ENCODE measurements around the gene DEDD. TPM values are rescaled to one million over a fixed set of nuclear protein-coding genes. Genes with fewer than 3 reads are reported as not detected.
A peak's percentile ranks its signal among the peaks of the same experiment; 100 is the strongest.

DEDD gene
- polyA plus RNA-seq, 1 of the 3 experiments (the other 2 are of a cell fraction), result 45.0 TPM

DNA sequence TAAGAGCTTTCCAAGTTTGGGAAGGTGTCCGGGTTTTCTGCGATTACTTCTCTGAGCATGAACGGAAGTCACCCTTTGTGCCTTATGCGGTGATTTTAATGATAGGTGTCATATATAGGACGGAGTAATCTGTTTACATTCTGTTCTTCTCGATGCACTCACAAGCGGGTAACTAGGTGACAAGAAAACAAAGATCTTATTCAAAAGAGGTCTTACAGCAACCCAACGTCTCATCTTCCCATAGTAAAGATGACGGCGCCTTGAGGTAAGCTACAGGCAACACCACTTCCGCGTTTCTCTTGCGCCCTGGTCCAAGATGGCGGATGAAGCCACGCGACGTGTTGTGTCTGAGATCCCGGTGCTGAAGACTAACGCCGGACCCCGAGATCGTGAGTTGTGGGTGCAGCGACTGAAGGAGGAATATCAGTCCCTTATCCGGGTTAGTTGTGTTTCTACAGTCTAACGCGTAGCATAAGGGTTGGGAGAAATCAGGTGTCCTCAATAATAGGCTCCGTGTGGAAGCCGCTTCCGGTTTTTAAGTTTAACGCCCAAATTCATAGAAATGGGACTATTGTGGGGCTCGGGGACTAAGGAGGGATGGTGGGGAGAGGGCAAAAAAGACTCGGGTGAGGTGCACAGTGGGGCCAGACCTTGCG, 21.3 kb upstream of the DEDD start, which contains the start of gene UFC1 (continued):
- TF ChIP-seq, protein P1, sequence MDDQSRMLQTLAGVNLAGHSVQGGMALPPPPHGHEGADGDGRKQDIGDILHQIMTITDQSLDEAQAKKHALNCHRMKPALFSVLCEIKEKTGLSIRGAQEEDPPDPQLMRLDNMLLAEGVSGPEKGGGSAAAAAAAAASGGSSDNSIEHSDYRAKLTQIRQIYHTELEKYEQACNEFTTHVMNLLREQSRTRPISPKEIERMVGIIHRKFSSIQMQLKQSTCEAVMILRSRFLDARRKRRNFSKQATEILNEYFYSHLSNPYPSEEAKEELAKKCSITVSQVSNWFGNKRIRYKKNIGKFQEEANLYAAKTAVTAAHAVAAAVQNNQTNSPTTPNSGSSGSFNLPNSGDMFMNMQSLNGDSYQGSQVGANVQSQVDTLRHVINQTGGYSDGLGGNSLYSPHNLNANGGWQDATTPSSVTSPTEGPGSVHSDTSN (IDR thresholded peaks at IDR 0.05), result peak; percentile 15; the same call in 1 of the 2 replicates
- peak; percentile 31; the same call in 1 of the 2 replicates for TF ChIP-seq NRF1 (IDR thresholded peaks at IDR 0.05; ENCODE audit: low read depth, low read length)
- TF ChIP-seq CHD2 (IDR thresholded peaks at IDR 0.05; ENCODE audit: low read length, partially characterized antibody), result no peak
- TF ChIP-seq MXI1 (IDR thresholded peaks at IDR 0.05; ENCODE audit: low read depth, low read length), result peak; percentile 84
- no peak for TF ChIP-seq FOSL2 (IDR thresholded peaks at IDR 0.05; ENCODE audit: borderline replicate concordance, low read depth)
- no peak for TF ChIP-seq MEF2A (IDR thresholded peaks at IDR 0.05; ENCODE audit: borderline replicate concordance, low read depth)
- TF ChIP-seq SMC3 (IDR thresholded peaks at IDR 0.05; ENCODE audit: low read depth, low read length), result no peak
- TF ChIP-seq JUND (IDR thresholded peaks at IDR 0.05), result no peak
- TF ChIP-seq FOXJ3 (CRISPR knock-in tag; IDR thresholded peaks at IDR 0.05), result no peak
- peak; percentile 90 for TF ChIP-seq TAF1 (IDR thresholded peaks at IDR 0.05; ENCODE audit: borderline replicate concordance, low read depth, low read length)
- TF ChIP-seq EP300 (IDR thresholded peaks at IDR 0.05; ENCODE audit: borderline replicate concordance in 1 of 2, low read depth in 1 of 2, low read length in 1 of 2), result 0 out of 4 replicates have a peak, but pooled peaks of 1 of the 2 experiments have one; percentile 9
- TF ChIP-seq RFX5 (IDR thresholded peaks at IDR 0.05; ENCODE audit: low read length), result no peak
- no peak for TF ChIP-seq NFIC (IDR thresholded peaks at IDR 0.05; ENCODE audit: borderline replicate concordance)
- no peak for TF ChIP-seq TCF12 (IDR thresholded peaks at IDR 0.05)
- TF ChIP-seq, protein P2, sequence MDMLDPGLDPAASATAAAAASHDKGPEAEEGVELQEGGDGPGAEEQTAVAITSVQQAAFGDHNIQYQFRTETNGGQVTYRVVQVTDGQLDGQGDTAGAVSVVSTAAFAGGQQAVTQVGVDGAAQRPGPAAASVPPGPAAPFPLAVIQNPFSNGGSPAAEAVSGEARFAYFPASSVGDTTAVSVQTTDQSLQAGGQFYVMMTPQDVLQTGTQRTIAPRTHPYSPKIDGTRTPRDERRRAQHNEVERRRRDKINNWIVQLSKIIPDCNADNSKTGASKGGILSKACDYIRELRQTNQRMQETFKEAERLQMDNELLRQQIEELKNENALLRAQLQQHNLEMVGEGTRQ (IDR thresholded peaks at IDR 0.05; ENCODE audit: borderline replicate concordance, low read depth, low read length), result no peak
- TF ChIP-seq RAD21 (IDR thresholded peaks at IDR 0.05; ENCODE audit: low read length), result no peak
- no peak for TF ChIP-seq FOXM1 (IDR thresholded peaks at IDR 0.05; ENCODE audit: low read depth)
- TF ChIP-seq SIN3A (IDR thresholded peaks at IDR 0.05; ENCODE audit: borderline replicate concordance, low read depth, low read length), result peak; percentile 84; the same call in 1 of the 2 replicates
- TF ChIP-seq GABPA (IDR thresholded peaks at IDR 0.05; ENCODE audit: low read depth), result peak; percentile 89
- TF ChIP-seq RCOR1 (IDR thresholded peaks at IDR 0.05; ENCODE audit: low read length), result no peak
- TF ChIP-seq GATA2 (CRISPR knock-in tag; IDR thresholded peaks at IDR 0.05), result no peak
- no peak for TF ChIP-seq RXRA (IDR thresholded peaks at IDR 0.05; ENCODE audit: borderline replicate concordance, low read depth)
- TF ChIP-seq YY1 (IDR thresholded peaks at IDR 0.05; ENCODE audit: low read depth), result peak; percentile 100
- peak; percentile 66; the same call in 1 of the 2 replicates for TF ChIP-seq POLR2AphosphoS5 (IDR thresholded peaks at IDR 0.05; ENCODE audit: low read depth, low read length)
- TF ChIP-seq, protein P3, sequence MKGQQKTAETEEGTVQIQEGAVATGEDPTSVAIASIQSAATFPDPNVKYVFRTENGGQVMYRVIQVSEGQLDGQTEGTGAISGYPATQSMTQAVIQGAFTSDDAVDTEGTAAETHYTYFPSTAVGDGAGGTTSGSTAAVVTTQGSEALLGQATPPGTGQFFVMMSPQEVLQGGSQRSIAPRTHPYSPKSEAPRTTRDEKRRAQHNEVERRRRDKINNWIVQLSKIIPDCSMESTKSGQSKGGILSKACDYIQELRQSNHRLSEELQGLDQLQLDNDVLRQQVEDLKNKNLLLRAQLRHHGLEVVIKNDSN (IDR thresholded peaks at IDR 0.05; ENCODE audit: borderline replicate concordance, low read depth), result peak; percentile 24; the same call in 1 of the 2 replicates
- TF ChIP-seq EZH2phosphoT487 (IDR thresholded peaks at IDR 0.05; ENCODE audit: borderline replicate concordance, low read depth), result no peak
- TF ChIP-seq TEAD4 (IDR thresholded peaks at IDR 0.05; ENCODE audit: borderline replicate concordance, insufficient read depth), result no peak
- TF ChIP-seq, protein P4, sequence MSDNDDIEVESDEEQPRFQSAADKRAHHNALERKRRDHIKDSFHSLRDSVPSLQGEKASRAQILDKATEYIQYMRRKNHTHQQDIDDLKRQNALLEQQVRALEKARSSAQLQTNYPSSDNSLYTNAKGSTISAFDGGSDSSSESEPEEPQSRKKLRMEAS (IDR thresholded peaks at IDR 0.05; ENCODE audit: low read depth), result peak; percentile 92
- TF ChIP-seq, protein P5, sequence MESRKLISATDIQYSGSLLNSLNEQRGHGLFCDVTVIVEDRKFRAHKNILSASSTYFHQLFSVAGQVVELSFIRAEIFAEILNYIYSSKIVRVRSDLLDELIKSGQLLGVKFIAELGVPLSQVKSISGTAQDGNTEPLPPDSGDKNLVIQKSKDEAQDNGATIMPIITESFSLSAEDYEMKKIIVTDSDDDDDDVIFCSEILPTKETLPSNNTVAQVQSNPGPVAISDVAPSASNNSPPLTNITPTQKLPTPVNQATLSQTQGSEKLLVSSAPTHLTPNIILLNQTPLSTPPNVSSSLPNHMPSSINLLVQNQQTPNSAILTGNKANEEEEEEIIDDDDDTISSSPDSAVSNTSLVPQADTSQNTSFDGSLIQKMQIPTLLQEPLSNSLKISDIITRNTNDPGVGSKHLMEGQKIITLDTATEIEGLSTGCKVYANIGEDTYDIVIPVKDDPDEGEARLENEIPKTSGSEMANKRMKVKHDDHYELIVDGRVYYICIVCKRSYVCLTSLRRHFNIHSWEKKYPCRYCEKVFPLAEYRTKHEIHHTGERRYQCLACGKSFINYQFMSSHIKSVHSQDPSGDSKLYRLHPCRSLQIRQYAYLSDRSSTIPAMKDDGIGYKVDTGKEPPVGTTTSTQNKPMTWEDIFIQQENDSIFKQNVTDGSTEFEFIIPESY (IDR thresholded peaks at IDR 0.05; ENCODE audit: borderline replicate concordance, low read depth), result peak; percentile 92; the same call in 1 of the 2 replicates
